ENCODE results near the gene GABRG3. TPM values are rescaled to one million over a fixed set of nuclear protein-coding genes. Genes with fewer than 3 reads are reported as not detected.

The GABRG3 gene
- total and polyA plus RNA-seq, 10 of the 15 experiments (the other 5 are each of a cell fraction or from before 2014, with no cell fraction given): 0.15 TPM; not detected in 9

- FAIRE-seq (no peak), ATAC-seq (no peak)
Observed at GRCh38 chr15:27165590-27165989, 194.6 kb downstream of the GABRG3 start.

More at GRCh38 chr15:27165590-27165989, 194.6 kb downstream of the GABRG3 start:
- Histone ChIP-seq H3K36me3 (ENCODE audit: control insufficient read depth in 2 of 2, insufficient read depth in 2 of 2, low read length in 1 of 2) (no peaks in the 10 kb centered on the region), H3K27ac (ENCODE audit: control insufficient read depth, insufficient read depth) (no peak overlapping the region), H3K27me3 (replicated peaks in 1 of 2; ENCODE audit: control insufficient read depth in 2 of 2, insufficient read depth in 2 of 2, low read length in 1 of 2) (no peaks in the 10 kb centered on the region), H3K79me2 (ENCODE audit: control insufficient read depth, insufficient read depth, low read length) (no peaks in the 10 kb centered on the region), H3K4me3 (no peak overlapping the region), H3K9me3 (replicated peaks; ENCODE audit: control insufficient read depth, insufficient read depth, low read length) (no peaks in the 10 kb centered on the region; the same call in 2 of the 3 replicates), H2AFZ (ENCODE audit: control insufficient read depth, low read depth, low read length) (no peak overlapping the region), H3K4me1 (ENCODE audit: control insufficient read depth, insufficient read depth, low read length) (no peaks in the 10 kb centered on the region), H3K9ac (ENCODE audit: control insufficient read depth, insufficient read depth, low read length) (no peak overlapping the region), H4K20me1 (ENCODE audit: control insufficient read depth, insufficient read depth) (no peaks in the 10 kb centered on the region), H3K4me2 (ENCODE audit: control insufficient read depth, insufficient read depth) (no peak overlapping the region)
- no TSS peak for BruUV-seq (replicated peaks)
- RAD21 ChIA-PET (ENCODE audit: unreplicated experiment): no interaction called here
- 53% methylated on average over 1 of the region's 1 CpG for WGBS (ENCODE audit: insufficient coverage, insufficient replicate concordance, low lambda C conversion rate, missing lambda C conversion rate)
- POLR2A ChIA-PET: no interaction called here
- DNase-seq (ENCODE audit: low read depth, low spot score): no peak
- TF ChIP-seq ATF7 (IDR thresholded peaks at IDR 0.05; ENCODE audit: low read depth) (no peak), BHLHE40 (IDR thresholded peaks at IDR 0.05; ENCODE audit: borderline replicate concordance in 1 of 2, low read depth in 2 of 2, low read length in 1 of 2) (no peak), PBX3 (IDR thresholded peaks at IDR 0.05; ENCODE audit: insufficient replicate concordance, low read depth, low read length) (no peak), NKRF (conservative IDR thresholded peaks at IDR 0.05) (no peak), IRF4 (IDR thresholded peaks at IDR 0.05; ENCODE audit: low read depth, low read length) (no peak), ZNF207 (IDR thresholded peaks at IDR 0.05; ENCODE audit: borderline replicate concordance) (no peak), IKZF2 (IDR thresholded peaks at IDR 0.05) (no peak), CHD2 (IDR thresholded peaks at IDR 0.05; ENCODE audit: borderline replicate concordance, low read depth, low read length) (no peak), TCF3 (IDR thresholded peaks at IDR 0.05; ENCODE audit: borderline replicate concordance, insufficient read depth, low read depth, low read length) (no peak), ESRRA (IDR thresholded peaks at IDR 0.05; ENCODE audit: low read length) (no peak), GABPA (IDR thresholded peaks at IDR 0.05; ENCODE audit: low read depth) (no peak), POLR2AphosphoS2 (IDR thresholded peaks at IDR 0.05; ENCODE audit: low read depth, low read length) (no peak), EED (IDR thresholded peaks at IDR 0.05; ENCODE audit: low read depth) (no peak), ZNF592 (IDR thresholded peaks at IDR 0.05) (no peak), RB1 (IDR thresholded peaks at IDR 0.05; ENCODE audit: borderline replicate concordance) (no peak), SPI1 (IDR thresholded peaks at IDR 0.05; ENCODE audit: borderline replicate concordance, insufficient read depth, low read depth, low read length) (no peak), NR2F1 (conservative IDR thresholded peaks at IDR 0.05) (no peak)
- CTCF ChIA-PET: no interaction called here
- in situ Hi-C loops (cut with MboI): no loop called here
- SMC1A ChIA-PET (ENCODE audit: uncharacterized antibody, unreplicated experiment): no interaction called here
- intact Hi-C loops (cut with micrococcal nuclease; ENCODE audit: unreplicated experiment): no loop called here
